Measurements from ENCODE around the gene ZNF236.

- TF ChIP-seq YY1 (IDR thresholded peaks at IDR 0.05; ENCODE audit: low read depth) (no peak), RAD21 (IDR thresholded peaks at IDR 0.05; ENCODE audit: low read depth) (peak; percentile 31; the same call in 1 of the 2 replicates)
Observed at GRCh38 chr18:76960528-76961035, 138.2 kb downstream of the ZNF236 start.

Data from Ishikawa (cell line).